Muscle of arm (tissue), 12 donors: ENCODE measurements around the gene SYNPO2. TPM values are rescaled to one million over a fixed set of nuclear protein-coding genes. Genes with fewer than 3 reads are reported as not detected.
"Not testable (repeated sequence)": the region's sequence is repeated elsewhere in the genome, so short reads cannot be mapped to it uniquely, and the experiment has no call there.

Source experiments
- DNase-seq: peaks from one replicate; pipeline ENCODE4 v3.0.0-alpha.2; 2013
- polyA plus RNA-seq, 12 donors: library from polyadenylated mRNA; unstranded; fragments of 120-200 nt; gene quantifications; one replicate each; pipeline ENCODE4 v1.2.1, GENCODE V29; 2013; ENCODE audit not compliant: insufficient read length in 12 of 12

The SYNPO2 gene
- polyA plus RNA-seq, 12 donors, result 61.0 to 183 (median 135) TPM; not detected in 1

DNA sequence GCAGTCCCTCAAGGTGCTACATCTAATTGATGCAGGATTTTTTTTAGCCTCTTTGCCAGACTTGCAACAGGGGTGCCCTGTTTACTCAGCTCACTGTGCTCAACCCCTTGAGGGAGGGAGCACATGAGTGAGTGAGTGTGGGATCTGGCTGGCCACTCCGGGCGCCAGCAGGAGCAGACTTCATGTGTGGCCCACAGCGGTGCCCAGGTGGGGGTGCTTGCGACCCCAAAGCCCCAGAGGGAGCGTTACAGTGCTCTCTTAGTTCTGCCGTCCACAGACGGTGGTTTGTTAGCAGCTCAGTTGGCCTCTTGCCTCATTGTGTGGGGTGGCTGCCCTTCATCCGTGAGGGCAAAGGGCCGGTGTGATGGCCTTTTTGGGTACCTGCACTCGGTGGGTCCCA lies 165.3 kb downstream of the SYNPO2 start:
- no peak for DNase-seq

DNA sequence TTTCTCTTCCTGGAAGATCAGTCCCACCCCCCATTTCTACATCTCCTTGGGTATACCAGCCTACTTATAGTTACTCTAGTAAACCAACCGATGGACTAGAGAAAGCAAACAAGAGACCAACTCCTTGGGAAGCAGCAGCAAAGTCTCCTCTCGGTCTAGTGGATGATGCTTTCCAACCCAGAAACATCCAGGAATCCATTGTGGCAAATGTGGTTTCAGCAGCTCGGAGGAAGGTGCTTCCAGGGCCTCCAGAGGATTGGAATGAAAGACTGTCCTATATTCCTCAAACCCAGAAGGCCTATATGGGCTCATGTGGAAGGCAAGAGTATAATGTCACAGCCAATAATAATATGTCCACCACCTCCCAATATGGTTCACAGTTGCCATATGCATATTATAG lies 168.8 kb downstream of the SYNPO2 start:
- no peak for DNase-seq

DNA sequence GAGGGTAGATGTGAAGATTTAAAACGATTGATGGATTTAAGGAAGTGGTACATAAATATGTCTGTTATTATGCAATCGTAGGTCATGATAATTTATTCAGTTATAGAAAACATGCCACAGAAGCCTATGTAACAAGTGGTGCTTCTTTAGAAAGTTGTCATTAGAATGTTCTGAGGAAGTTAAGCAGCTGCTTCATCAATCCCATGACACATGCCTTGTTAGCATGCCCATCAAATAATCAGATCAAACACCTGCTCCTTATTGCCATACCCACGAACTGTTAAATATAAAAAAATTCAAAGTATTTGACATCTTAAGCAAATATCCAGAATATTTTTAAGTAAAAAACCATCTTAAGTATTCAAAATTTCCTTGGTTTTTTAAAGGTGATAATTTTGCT lies 170.6 kb downstream of the SYNPO2 start:
- no peak for DNase-seq

DNA sequence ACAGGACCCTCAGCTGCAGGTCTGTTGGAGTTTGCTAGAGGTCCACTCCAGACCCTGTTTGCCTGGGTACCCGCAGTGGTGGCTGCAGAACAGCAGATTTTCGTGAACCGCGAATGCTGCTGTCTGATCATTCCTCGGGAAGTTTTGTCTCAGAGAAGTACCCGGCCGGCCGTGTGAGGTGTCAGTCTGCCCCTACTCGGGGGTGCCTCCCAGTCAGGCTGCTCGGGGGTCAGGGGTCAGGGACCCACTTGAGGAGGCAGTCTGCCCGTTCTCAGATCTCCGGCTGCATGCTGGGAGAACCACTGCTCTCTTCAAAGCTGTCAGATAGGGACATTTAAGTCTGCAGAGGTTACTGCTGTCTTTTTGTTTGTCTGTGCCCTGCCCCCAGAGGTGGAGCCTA lies 178.5 kb downstream of the SYNPO2 start:
- not testable (repeated sequence) for DNase-seq

DNA sequence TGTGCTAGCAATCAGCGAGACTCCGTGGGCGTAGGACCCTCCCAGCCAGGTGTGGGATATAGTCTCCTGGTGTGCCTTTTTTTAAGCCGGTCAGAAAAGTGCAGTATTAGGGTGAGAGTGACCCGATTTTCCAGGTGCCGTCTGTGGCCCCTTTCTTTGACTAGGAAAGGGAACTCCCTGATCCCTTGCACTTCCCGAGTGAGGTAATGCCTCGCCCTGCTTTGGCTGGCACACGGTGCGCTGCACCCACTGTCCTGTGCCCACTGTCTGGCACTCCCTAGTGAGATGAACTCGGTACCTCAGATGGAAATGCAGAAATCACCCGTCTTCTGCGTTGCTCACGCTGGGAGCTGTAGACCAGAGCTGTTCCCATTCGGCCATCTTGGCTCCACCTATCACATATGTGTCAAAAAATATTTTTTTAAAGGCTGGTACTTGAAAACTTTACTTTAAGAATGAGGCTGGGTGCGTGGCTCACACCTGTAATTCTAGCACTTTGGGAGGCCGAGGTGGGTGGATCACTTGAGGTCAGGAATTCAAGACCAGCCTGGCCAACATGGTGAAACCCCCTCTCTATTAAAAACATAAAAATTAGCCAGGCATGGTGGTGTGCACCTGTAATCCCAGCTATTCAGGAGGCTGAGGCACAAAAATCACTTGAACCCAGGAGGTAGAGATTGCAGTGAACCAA lies 179.2 kb downstream of the SYNPO2 start:
- DNase-seq, result not testable (repeated sequence)

DNA sequence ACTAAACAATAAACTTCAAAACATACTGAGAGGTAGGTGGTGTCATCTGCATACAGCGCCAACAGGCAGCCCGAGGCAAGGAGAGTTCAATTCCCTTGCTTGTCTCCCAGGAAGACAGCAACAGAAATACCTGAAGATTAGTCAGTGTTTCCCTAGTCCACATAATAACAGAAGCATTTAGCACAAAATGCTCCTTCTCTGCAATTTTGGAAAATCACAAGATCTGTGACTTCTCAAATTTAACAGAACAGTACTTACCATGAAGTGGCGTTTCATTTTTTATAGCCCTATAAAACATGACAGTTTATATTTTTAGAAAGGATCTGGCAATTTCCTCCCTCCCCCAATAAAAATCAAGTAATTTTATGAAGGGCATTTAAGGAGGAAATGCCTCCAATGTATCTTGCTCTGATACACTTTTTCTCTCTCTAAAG lies 179.9 kb downstream of the SYNPO2 start:
- DNase-seq, result no peak

DNA sequence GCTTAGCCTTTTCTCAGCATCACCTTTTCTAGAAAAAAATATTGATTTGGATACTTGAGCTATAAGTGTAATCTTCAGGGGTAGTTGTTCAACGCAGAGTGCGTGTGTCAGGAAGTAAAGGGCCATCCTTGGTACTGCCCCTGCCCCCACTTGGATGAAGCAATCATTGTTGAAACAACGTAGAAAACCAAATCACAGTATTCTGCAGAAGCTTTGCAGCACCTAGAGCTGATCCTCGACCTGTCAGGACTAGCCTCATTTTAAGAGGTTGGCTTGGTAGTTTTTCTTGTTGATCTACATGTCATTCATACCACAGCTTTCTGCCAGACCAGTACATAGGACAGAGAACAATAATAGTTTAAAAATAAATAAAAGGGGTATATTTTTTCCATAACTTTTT lies 181.6 kb downstream of the SYNPO2 start:
- no peak for DNase-seq

DNA sequence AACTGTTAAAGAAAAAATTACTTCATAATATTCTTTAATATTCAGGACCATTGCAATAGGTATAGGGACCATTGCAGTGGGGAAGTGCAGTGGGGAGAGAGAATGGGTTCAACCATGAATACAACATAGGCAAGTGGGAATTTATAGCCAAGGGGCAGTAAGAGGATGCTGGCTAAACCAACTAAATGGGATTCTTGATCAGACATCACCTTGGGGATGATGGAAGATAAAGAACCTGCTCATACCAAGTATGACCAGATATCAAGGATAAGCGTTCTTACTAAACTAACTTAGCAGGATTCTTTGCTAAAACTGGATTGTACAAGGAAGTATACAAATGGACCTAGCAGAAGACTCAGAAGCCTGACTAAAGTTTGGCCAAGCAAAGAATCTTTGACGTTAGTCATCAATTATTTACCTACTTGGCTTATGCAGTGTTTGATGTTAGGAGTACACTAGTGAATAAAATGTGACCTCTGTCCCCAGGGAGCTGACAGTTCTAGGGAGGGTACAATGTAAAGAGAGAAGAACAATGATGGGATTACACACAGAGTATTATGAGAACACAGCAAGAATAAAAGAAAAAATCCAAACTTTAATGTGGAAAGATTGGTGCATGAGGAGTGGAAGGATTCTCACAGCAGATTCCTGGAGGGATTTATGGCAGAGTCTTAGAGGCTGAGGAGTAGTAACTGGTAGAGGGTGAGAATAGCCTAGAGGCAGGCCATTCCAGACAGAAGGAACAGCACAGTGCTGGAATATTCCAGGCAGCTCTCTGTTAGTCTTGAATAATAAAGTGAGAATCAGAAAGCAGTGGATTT lies 192.3 kb downstream of the SYNPO2 start:
- DNase-seq, result no peak

DNA sequence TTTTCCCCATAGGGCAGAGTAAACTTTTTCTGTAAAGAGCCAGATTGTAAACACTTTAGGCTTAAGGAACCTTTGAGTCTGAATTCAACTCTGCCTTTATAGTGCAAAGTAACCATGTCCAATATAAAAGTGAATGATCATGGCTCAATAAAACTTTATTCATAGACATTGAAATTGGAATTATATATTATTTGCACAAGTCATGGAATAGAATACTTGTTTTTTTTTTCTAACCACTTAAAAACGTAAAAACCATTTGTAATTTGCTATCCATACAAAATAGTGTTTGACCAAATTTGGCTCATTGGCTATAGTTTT lies 192.8 kb downstream of the SYNPO2 start:
- no peak for DNase-seq

DNA sequence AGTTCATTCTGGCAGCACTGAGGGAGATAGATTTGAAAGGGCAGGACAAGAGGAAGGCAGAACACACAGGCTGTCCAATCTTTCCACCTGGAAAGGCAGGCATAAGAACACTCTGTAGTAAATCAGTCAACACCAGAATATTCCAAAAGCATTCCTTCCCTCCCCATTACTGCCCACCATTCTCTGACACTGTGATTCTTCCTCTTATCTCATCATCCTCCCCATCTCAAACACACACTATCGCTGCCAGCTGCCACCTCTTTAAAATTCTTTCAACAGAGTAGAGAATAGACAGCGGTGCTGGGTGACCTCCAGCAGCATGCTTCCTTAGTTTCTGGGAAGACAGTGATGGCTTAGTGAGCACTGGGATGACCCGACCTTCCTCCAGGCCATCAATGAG lies 193.3 kb downstream of the SYNPO2 start:
- DNase-seq, result no peak

DNA sequence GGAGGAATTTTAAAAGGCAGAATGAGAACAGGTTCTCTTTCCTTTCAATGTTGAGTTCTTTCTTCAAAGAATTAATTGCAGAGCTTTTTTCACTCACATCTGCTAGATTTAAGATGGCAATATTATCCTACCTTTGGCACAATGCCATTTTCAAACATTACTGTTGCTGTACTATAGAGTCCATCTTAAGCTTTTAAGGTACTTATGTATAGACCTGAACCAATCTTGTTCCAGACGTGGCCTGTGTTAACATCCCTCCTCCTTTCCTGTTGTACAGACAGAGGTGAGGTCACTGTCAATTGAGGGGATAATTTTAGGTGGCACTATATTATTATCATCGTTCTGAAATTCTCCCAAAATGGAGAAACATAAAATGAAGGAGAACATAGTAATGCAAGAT lies 194.0 kb downstream of the SYNPO2 start:
- DNase-seq, result no peak

DNA sequence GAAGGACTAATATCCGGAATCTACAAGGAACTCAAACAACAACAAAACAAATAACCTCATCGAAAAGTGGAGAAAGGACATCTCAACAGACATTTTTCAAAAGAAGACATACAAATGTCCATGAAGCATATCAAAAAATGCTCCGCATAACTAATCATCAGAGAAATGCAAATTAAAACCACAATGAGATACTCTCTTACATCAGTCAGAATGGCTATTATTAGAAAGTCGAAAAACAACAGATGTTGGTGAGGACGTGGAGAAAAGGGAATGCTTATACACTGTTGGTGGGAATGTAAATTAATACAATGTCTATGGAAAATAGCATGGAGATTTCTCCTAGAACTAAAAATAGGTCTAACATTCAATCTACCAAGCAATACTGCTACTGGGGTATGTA lies 195.9 kb downstream of the SYNPO2 start:
- DNase-seq, result no peak

DNA sequence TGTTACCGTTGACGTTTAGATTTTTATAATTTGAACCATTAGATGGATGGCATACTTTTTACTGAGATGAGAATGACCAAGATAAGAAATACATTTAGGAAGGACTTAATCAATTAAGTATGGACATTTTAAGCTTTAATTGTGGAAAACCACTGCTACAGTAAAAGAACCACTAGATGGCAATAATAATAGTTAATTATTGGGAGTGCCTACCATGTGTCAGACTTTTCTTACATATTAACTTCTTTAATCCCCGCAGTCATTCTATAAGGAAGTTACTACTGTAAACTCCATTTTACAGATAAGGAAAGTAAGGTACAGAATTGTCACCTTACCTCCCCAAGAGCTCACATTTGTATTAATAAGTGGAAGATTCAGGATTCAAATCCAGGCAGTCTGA lies 198.5 kb downstream of the SYNPO2 start:
- DNase-seq, result no peak

DNA sequence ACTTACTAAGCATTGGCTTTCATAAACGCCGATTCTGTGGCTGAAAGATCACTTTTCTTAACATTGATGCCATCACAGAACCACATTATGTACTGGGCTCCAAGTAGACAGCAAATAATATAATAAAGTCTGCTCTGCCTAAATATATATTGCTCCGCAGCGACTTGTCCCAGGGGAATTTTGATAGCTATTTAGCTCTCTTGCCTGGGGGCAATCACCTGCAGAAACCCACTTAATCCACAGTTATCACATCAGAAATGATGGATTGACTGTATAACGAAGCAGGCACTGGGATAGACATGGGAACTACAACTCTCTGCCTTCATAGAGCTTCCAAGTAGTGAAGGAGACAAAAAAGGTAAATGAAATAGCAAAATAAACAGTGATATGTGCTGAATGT lies 199.0 kb downstream of the SYNPO2 start:
- DNase-seq, result no peak

DNA sequence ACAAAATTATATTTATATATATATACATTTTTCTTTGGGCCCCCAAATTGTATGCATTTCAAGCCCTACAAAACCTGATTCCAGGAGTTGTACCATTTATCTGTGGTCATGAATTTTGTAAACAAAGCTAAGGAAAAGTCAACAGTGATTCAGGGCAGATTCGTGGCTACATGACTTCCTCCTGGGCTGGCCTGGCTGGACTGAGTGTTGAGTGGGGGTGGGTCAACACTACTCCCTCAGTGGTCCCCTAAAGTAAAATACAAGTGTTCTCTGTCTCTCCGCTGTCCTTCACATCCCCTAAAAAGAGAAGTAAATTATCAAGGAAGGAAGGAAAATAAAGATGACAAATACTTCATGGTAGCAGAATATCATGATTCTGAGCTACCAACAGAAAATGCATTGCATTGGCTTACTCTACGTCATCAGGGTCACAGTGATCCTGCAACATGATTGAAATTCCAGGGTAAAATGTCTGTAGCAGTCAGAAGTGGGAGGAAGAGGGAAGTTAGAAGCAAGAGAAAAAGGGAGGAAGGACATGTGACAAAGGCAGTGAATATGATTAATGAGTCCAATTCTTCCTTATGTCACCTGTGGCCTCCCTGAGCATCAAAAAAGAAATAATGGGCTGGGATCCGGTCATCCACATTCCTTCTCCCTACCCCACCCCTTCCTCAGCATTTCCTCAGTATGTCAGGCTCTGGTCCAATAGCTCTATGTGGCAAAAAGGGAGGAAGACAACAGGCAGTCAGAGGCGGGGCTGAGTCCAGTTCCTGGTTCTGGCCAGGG lies 204.6 kb downstream of the SYNPO2 start:
- no peak for DNase-seq

DNA sequence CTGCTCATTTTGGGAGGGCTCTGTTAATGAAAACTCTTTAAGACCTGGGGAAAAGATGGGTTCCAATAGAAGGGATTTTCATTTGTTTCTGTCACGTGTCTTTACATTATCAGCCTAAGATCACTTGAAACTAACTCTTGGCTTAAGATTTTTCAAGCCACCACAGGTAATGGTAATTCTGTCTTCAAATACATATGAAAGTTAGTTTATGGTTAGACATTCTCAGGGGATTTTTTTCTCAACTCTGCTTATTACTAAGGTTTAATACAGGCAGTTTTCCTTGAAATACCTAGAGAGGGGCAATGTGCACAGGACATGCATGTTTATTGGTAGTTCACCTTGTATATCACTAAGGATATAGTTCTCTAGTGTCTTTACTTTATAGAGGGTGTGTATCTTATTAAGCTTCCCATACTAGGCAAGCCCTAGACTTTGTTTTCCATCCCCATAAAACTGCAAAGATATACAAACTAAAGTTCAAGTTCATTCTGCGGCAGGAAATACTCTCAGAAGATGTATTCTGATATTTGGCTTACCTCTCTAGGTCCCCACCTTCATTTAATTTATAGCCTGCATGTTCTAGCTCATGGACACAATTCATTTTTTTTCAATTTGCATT lies 208.7 kb downstream of the SYNPO2 start:
- no peak for DNase-seq

DNA sequence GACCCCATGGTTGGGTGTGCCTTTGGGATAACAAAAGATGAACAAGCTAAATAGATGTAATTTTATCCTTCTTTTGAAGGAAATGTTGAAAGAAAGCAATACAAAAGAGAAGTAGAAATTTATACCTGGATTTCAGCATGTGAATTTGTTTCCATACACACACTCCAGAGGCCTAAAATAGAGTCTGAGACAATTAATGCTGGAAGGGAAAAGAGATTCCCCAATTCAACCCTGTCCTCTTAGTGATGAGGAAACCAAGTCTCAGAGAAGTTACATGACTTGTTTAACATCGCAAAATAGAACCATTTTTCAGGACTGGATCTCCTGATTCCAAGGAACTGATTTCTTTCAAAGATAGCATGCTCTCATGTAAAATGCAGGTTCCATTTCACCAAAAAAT lies 209.7 kb downstream of the SYNPO2 start:
- DNase-seq, result no peak

DNA sequence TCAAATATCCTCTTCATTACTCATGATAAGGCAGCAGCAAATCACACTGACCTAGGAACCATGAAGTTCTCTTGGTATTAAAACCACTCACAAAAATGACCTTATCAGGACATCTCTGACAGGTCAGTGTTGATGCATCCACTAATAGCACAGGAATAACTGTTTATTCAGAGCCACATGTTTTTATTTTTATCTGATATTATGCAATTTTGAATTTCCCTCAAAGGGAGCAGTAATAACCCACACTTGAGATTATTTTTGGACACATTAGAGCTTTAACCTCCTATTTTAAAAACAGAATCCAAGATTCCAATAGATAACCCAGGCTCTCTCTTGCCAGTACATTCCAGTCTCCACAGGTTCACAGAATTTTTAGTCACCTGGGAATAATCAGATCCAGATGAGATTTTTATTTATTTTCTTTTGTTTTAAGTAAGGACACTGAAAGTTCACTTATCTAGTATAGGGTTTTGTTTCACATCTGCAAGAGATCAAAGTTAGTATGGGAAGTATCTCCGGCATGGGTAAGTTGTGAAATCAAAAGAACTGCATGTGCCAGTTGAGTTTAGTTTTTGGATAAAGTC lies 210.7 kb downstream of the SYNPO2 start:
- no peak for DNase-seq

DNA sequence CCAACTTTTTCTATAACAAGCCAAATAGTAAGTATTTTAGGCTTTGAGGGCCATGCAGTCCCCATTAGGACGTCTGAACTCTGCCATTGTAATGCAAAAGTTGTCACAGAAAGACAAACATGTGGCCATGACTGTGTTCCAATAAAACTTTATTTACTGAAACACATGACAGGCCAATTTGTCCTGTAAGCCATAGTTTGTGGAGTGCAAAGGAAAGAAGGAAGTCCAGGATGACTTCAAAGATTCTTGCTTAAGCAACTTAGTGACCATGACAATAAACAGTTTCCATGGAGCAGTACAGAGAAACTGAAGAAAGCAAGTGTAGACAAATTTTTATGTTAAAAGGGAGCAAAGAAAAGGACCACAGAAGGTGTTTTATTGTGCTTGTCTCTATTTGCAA lies 212.0 kb downstream of the SYNPO2 start:
- DNase-seq, result no peak

DNA sequence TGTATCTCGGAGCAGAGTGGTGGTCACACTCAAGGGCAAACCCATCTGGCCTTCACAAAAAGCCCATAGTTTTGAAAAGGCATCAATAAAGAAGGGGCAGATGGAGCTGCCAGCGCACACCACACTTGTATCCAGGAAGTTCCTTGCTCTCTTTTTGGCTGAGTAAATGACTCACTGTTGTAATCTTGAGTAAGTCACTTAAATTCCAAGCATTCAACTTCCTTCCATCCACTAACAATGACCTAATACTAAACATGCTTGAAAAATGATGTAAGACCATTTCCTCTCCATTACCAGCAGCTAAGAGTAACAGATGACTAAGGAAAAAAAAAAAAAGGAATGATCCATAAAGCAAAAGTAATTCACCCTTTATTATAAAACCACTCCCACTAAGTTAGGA lies 214.6 kb downstream of the SYNPO2 start:
- no peak for DNase-seq

DNA sequence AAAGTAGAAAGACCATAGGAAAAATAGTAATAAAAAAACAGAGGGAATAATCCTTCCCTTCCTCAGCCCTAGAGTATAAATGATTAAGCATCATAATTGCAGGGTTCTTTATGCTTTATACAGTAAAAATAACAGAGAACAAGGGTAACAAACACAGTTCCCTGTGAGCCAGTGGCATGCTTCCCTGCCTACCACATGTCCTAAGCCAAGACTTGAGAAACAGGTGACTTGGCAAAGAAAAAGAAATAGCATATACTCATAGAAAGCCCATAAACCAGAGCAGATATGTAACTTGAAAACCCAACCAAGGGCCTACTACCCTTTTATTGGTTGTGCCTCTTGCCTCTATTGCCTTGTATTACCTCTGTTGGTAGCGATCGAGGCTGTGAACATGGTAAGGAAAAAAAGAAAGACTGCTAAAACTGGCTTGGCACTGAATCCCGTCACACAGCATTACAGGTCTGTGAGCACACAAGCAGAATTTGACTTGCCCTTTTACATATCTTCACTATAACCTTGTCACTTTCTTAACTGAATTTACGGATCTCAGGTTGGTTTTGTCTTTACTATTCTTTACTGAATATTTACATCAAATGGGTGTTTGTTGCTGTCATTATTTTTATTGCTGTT lies 216.1 kb downstream of the SYNPO2 start:
- no peak for DNase-seq

DNA sequence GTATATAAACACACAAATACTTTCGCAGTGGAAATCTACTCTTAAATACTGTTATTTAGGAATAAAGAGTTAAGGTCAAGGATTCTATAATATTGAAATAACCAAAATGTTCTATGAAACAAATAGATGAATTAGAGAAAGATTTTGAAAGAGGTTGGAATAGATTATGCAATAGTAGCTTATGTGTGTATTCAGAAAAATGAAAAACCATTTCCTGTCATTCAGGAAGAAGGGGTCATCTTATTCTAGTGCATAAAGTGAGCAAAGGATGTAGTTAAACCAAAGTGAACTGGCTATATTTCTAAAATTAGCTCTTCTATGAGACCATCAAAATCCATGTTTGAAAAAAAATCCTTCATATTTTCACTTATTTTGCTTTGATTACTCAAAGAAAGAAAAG lies 217.0 kb downstream of the SYNPO2 start:
- DNase-seq, result no peak
